ENCODE measurements around the gene GOLGA5.

Gene GOLGA5

GRCh38 chr14:92880351-92880750 lies 86.2 kb downstream of the GOLGA5 start:
- DNase-seq (ENCODE audit: low spot score) = no peak

- no peak for DNase-seq (ENCODE audit: low spot score)
These were observed 86.7 kb downstream of the GOLGA5 start for GRCh38 chr14:92880851-92881250.

GRCh38 chr14:92883066-92883465 lies 89.0 kb downstream of the GOLGA5 start:
- DNase-seq (ENCODE audit: low spot score) = no peak

- no peak for DNase-seq (ENCODE audit: low spot score)
These were observed 90.3 kb downstream of the GOLGA5 start for GRCh38 chr14:92884410-92884809.

GRCh38 chr14:92885279-92886061 lies 91.4 kb downstream of the GOLGA5 start:
- no peak for DNase-seq (ENCODE audit: low spot score)

- DNase-seq (ENCODE audit: low spot score) = no peak
These were observed 92.2 kb downstream of the GOLGA5 start for GRCh38 chr14:92886337-92886736.

GRCh38 chr14:92887157-92887556 lies 93.1 kb downstream of the GOLGA5 start:
- no peak for DNase-seq (ENCODE audit: low spot score)

- DNase-seq (ENCODE audit: low spot score) = no peak
These were observed 94.8 kb downstream of the GOLGA5 start for GRCh38 chr14:92888896-92889295.
